GM18907 (cell line): ENCODE data around the gene FBXO41.
A peak's percentile ranks its signal among the peaks of the same experiment; 100 is the strongest.

ENCODE experiments used
- ATAC-seq: cut with Tn5 transposase; IDR thresholded peaks from one replicate; pipeline ENCODE4 v1.9.1; 2021; ENCODE audit warnings: mild to moderate bottlenecking, moderate library complexity; ENCODE audit not compliant: unreplicated experiment

The FBXO41 gene

GRCh38 chr2:73284296-73285158 is at the start of gene FBXO41:
Gene FBXO41, minus strand, starts transcription at chr2:73284478. Its CDS starts 14,848 bp downstream, at chr2:73269630.
- ATAC-seq = peak; percentile 79

- no peak for ATAC-seq
These were observed 49.8 kb upstream of the FBXO41 start for GRCh38 chr2:73334045-73334444.

DNA sequence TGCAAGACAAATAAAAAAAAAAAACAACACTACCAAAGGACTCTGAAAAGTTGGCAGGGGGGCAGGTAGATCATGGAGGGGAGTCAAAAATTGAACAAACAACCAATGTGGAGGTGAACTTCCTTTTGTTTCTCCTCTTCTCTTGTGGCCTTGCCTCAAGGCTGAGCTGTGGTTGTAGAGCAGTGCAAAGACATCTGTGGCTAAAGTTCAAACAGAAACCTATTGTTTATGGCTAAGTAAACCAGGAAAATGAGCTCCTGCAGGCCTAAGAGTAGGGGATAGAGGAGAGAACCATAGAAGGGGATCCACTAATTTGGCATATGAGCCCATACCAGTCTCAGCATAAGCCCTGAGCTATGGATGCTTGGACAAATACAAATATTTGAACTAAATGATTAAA is 49.3 kb upstream of the FBXO41 start:
- ATAC-seq = no peak

DNA sequence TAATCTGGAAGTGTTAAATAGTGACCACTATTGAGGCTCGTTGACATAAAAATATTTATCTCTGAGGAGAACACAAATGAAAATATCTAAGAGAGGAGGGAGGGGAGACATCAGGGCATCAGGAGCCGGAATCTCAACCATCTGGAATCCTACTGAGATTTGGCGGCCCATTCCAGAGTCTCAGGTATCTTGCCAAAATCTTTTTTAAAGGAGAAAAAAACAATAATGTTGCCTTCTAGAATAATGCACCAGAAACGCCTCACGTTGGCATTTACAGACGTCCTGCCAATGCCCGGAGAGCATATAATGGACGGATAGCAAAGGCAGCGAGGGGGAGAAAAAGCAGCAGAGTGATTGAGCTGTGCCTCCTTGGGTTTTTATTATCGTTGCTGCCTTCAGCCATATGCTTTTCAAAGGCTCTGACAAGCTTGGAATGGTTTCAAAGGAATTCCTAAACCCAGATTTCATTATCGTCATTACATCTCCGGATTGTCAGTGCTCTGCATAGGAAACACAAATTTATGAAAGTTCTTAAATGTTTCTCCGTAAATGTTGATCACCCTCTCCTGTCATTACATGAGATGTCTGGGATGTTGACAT is 39.9 kb upstream of the FBXO41 start:
- no peak for ATAC-seq

DNA sequence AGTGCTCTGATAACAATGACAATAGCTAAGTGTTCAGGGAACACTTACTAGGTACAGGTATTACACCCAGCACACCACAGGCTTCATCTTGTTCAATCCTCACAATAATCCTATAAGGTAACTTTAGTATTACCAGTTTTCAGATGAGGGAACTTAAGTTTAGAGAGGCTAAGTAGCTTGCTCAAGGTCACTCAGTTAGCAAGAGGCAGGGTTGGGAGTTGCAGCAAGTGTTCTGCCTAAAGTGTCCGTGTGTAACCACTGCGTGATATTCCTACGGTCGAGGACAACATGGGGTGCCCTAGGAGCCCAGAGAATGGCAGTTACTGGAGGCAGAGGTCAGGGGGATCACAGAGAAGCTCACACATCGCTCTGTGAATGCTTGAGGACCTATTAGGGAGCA is 39.3 kb upstream of the FBXO41 start:
- no peak for ATAC-seq

DNA sequence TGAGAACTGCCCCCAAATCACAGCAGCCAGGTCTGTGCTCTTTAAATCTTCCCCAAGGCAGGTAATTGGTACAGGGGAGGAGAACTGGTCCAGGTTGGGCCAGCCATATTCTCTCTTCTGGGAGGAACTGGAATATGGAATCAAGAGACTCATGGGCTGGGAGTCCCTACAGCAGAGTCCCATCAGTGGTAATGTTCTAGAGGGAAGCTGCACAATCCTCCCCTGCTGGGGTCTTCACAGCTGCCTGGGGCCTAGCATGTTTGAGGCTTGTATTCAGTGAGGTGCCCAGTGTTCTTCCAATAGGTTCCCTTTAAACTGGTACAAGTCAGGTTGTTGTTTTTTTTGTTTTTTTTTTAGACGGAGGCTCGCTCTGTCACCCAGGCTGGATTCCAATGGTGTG is 30.2 kb upstream of the FBXO41 start:
- no peak for ATAC-seq

DNA sequence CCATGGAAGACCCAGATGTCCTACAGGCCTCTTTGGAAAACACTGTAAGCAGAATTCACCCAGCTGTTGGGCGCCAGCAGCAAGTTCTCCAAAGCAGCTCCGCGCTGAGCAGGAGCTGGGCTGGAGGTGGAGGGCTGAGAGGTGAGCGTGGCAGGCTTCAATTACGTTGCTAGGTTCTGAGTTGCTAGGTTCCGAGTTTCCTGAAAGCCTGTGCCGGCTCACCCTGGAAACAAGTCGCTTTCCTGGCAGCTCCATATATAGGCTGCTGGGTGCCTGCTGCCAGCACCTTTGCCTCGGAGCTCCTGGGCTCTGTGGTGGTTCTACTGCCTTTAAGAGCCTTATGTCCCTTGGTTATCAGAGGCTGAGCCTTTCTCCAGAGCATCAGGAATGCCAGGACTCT is 23.4 kb upstream of the FBXO41 start:
- ATAC-seq = no peak

DNA sequence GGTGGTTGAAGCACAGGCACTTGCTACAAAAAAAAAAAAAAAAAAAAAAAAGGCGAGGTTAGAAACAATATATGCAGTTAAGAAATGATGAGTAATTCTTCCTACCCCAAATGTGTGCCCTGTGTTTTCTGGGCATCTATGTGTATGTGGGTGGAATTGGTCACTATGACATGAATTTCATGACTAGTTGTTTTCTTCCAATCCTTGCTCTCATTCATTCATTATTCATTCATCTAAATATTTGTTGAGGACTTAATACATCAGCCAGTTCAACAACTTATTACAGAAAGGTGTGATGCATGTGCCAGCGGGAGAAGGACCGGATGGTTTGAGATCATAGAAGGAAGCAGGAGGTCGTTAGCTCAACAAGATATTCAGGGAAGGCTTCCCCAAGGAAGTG is 17.4 kb upstream of the FBXO41 start:
- ATAC-seq = no peak

DNA sequence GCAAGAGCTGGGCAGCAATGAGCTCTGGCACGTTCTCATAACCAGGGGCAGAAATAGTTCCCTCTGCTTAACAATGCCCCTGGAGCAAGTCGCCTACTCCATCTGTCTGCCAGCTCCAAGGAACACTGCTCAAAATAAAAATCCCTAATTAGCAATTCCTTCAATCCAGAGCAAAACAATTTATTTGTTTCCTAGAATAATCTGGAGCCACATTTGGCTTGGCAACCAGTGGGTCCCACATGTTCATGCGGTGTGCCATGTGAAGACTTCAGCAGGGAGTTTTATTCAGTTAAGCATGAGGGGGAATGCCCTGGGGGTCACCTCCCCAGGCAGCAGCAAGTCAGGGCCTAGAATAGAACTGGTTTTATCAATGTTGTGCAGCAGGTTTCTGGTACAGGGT is 16.6 kb upstream of the FBXO41 start:
- no peak for ATAC-seq

- ATAC-seq = no peak
These were observed 13.3 kb upstream of the FBXO41 start for GRCh38 chr2:73297586-73297985.

DNA sequence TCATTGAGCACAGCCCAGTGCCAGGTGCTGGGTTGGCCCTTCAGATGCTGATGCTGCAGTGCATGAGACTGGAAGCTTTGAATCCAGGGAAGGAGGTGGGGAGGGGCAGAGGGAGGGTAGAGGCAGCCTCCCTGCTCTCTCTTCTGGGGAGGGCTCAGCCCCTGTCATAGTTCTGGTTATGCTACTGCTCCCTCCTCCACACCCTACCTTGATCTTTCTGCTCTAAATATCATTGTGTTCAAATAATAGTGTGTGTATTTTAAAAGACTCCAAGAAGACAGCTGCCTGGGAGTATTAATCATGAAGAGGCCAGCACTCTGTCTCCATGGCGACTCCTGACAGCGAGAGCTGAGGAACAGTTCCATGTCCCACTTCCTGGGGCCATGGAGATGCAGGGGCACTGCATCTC is 12.9 kb upstream of the FBXO41 start:
- ATAC-seq = no peak

DNA sequence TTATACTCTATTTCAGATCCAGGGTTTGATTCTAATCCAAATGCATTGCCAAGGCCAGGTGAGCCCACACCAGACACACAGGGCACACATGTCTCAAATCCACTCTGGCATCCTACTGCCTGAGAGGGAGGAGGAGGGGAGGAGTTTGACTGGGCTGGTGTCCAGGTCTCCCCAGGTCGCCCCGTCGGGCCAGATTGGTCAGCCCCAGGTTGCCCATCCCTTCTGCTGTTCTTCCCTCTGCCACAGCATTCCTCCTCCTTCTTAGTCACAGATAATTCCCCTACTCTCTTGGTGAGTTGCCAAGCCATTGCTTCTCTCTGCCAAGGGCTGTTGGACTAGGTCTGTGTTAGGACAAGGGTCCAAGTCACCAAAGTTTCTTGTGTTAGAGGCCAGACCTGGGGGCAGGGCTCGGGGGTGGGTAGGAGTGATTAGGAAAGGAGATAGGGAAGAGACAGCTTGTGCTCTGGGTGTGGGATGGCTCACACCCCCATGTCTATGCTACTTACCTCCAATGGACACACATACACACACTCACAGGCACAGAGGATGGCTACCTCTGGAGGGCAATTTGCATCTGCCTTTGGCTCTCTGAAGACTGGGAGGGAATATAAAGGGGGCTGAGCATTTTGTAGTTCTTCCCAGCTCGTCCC is 11.6 kb upstream of the FBXO41 start:
- ATAC-seq = no peak

- ATAC-seq = no peak
These were observed 10.0 kb upstream of the FBXO41 start for GRCh38 chr2:73294239-73294638.

DNA sequence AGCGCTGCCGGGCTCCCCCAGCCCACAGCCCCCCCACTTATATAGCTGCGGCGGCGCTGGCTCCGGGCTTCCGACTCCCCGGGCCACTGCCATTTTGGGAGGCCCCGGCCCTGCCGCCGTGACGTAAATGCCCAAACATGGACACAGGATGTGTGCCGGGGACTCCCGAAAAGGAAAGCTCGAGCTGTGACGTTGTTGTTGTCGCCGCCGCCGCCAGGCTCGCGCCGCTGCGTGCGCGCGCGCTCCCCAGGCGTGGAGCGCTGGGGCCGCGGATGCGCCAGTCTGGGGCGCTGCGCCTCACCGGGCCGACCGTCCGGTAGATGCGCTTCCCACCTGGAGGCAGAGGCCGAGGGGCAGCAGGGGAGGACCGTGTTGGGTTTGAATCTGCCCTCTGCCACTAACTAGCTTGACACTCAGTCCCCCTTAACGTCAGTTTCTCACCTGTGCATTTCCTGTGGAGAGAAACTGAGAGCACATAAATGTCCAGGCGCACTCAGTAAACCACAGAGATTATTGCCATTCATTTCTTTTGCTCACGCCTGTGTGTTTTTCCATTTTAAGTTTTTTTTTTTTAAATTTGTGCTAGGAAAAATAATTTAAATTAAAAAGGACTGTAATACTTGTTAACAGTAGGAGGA is 9.4 kb upstream of the FBXO41 start, which contains the start of gene EGR4:
Gene EGR4, minus strand, starts transcription at position 15 of the 638 bp plus-strand sequence. CDS start 231 bp downstream, outside the sequence.
- peak; percentile 88 for ATAC-seq

DNA sequence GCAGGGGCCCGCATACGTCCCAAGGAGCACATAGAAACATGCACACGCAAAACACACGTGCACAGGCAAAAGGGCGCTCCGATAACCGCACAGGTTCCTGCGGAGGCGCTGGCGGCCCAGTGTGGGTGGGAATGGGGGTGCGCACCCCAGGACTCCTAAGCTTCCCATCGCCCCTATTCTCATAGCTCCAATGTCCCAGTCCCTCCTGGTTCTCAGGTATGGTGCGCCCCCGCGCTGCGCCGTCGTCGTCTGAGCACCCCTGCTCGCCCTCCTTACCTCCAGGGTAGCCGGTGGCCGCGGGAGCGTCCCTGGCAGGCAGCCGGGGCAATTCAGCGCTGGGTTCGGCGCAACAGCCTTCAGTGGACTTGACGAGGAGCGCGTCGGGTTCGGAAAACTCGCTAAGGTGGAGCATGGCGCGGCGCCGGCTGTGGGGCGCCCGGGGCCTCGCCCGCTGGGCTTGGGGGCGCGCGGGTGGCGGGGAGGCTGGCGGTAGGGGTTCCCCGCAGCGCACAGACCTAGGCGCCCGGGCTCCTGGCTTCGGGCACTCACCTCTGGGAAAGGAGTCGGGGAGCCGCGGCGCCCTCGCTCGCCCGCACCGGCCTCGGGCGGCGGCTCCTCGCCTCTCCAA is 8.7 kb upstream of the FBXO41 start:
- ATAC-seq = peak; percentile 1

- ATAC-seq = no peak
These were observed 8.1 kb upstream of the FBXO41 start for GRCh38 chr2:73292316-73292905.

DNA sequence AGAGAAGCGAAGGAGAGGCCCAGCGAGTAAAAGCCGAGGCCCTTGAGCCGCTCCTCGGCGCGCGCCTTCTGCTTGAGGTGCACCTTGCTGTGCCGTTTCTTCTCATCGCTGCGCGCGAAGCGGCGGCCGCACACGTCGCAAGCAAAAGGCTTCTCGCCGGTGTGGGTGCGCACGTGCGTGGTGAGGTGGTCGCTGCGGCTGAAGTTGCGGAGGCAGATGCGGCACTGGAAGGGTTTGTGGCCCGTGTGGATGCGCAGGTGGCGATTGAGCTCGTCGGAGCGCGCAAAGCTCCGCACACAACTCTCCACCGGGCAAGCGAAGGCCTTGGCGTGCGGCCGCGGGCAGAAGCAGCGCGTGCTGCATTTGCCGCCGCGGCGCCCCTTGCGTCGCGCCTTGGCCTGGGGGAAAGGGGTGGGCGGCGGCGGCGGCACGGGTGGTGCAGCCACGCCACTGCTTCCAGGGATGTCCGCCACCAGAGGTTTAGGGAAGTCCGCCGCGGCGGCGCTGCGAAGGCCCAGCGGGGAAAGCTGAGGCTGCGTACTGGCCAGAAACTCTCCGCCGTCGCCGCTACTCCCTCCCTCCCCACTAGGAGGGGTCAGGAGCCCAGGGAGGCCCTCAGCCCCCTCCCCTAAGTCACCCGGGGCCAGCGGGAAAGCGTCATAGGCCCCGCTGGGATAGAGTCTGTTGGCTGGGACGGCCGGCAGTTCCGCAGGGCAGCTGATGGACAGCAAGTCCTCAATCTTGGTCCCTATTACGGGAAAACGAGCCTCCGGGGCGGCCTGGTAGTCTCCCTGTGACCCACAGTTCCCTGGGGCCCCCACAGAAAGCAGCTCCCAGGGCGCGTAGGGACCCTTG is 7.4 kb upstream of the FBXO41 start:
- ATAC-seq = no peak

GRCh38 chr2:73291093-73291460 is 6.8 kb upstream of the FBXO41 start:
- ATAC-seq = no peak

- ATAC-seq = no peak
These were observed 6.0 kb upstream of the FBXO41 start for GRCh38 chr2:73290049-73290839.
